ENCODE results near the gene C8G.

Gene C8G

GRCh38 chr9:136984464-136985026 is 39.5 kb downstream of the C8G start:
- no peak overlapping the region for H3K4me3 ChIP-seq
- TF ChIP-seq CTCF (IDR thresholded peaks at IDR 0.05) = no peak
- DNase-seq (ENCODE audit: low spot score) = no peak
- H3K27ac ChIP-seq = no peak overlapping the region

- Histone ChIP-seq H3K4me3 (peak overlapping the region; percentile 22), H3K27ac (no peak overlapping the region)
- no peak for TF ChIP-seq CTCF (IDR thresholded peaks at IDR 0.05)
- DNase-seq (ENCODE audit: low spot score) = no peak
These were observed 40.1 kb downstream of the C8G start for GRCh38 chr9:136985027-136985602.

GRCh38 chr9:136985853-136986252 is 40.8 kb downstream of the C8G start:
- H3K27ac ChIP-seq = no peak overlapping the region
- DNase-seq (ENCODE audit: low spot score) = no peak
- peak overlapping the region; percentile 22 for H3K4me3 ChIP-seq
- no peak for TF ChIP-seq CTCF (IDR thresholded peaks at IDR 0.05)

- DNase-seq (ENCODE audit: low spot score) = no peak
- H3K27ac ChIP-seq = no peak overlapping the region
- no peak for TF ChIP-seq CTCF (IDR thresholded peaks at IDR 0.05)
- H3K4me3 ChIP-seq = no peak overlapping the region
These were observed 43.8 kb downstream of the C8G start for GRCh38 chr9:136988872-136989271.

- no peak for TF ChIP-seq CTCF (IDR thresholded peaks at IDR 0.05)
- Histone ChIP-seq H3K4me3 (no peak overlapping the region), H3K27ac (no peak overlapping the region)
- DNase-seq (ENCODE audit: low spot score) = no peak
These were observed 45.3 kb downstream of the C8G start for GRCh38 chr9:136990242-136990911.

GRCh38 chr9:136991993-136992818 is 47.2 kb downstream of the C8G start, which contains the start of gene PAXX:
PAXX (plus strand) TSS chr9:136992422; CDS start chr9:136992444, 22 bp downstream.
- peak; percentile 87 for DNase-seq (ENCODE audit: low spot score)
- no peak for TF ChIP-seq CTCF (IDR thresholded peaks at IDR 0.05)
- Histone ChIP-seq H3K4me3 (peak within 1 kb of the TSS; percentile 99), H3K27ac (peak within 1 kb of the TSS; percentile 78 to 89)
